Upper lobe of left lung (tissue), 6 donors: Measurements from ENCODE around the gene RBMS1. TPM values are rescaled to one million over a fixed set of nuclear protein-coding genes. Genes with fewer than 3 reads are reported as not detected.
A peak's percentile ranks its signal among the peaks of the same experiment; 100 is the strongest.

Experiments
- ATAC-seq, 2 donors: fragments of 200-7000 bp; cut with Tn5 transposase; one replicate each; pipeline ENCODE4 v1.9.1; 2022; ENCODE audit warnings: mild to moderate bottlenecking in 2 of 2, moderate library complexity in 2 of 2; ENCODE audit not compliant: low FRiP score in 2 of 2
- DNase-seq, 2 donors: peaks; one replicate each; pipeline ENCODE4 v3.0.0-alpha.2; 2019 to 2020
- H3K27ac ChIP-seq, 4 donors: fragments of 200-600 bp; sonication (generic); one replicate each; pipeline ENCODE4 v1.5.1; 2016 to 2019
- H3K27me3 ChIP-seq, 4 donors: fragments of 200-600 bp; sonication (generic); one replicate each; pipeline ENCODE4 v1.5.1; 2017 to 2019
- H3K36me3 ChIP-seq, 4 donors: fragments of 200-600 bp; sonication (generic); one replicate each; pipeline ENCODE4 v1.5.1; 2016 to 2019
- H3K4me1 ChIP-seq, 4 donors: fragments of 200-600 bp; sonication (generic); one replicate each; pipeline ENCODE4 v1.5.1; 2018 to 2019
- H3K4me3 ChIP-seq, 4 donors: fragments of 200-600 bp; sonication (generic); one replicate each; pipeline ENCODE4 v1.5.1; 2017 to 2019; ENCODE audit warnings: mild to moderate bottlenecking in 2 of 4, moderate library complexity in 1 of 4
- H3K9me3 ChIP-seq, 4 donors: fragments of 200-600 bp; sonication (generic); one replicate each; pipeline ENCODE4 v1.5.1; 2018 to 2019
- CTCF ChIP-seq, 6 experiments: fragments of 450-650 bp in 4 of 6; fragments of 200-600 bp in 2 of 6; sonication (generic) in 2 of 6; IDR thresholded peaks; one replicate each; pipeline ENCODE4 v1.5.1; 2016 to 2019; ENCODE audit warnings: antibody characterized with exemption in 6 of 6
- EP300 ChIP-seq, 4 donors: sonication (generic); formaldehyde crosslinking; IDR thresholded peaks; one replicate each; pipeline ENCODE4 v1.5.1; 2017; ENCODE audit warnings: antibody characterized with exemption in 4 of 4, control low read depth in 2 of 4
- POLR2A ChIP-seq, 4 donors: fragments of 450-650 bp; IDR thresholded peaks; one replicate each; pipeline ENCODE4 v1.5.1; 2016 to 2017; ENCODE audit warnings: antibody characterized with exemption in 4 of 4, mild to moderate bottlenecking in 2 of 4
- POLR2AphosphoS5 ChIP-seq, 2 donors: sonication (generic); formaldehyde crosslinking; IDR thresholded peaks; one replicate each; pipeline ENCODE4 v1.5.1; 2017; ENCODE audit warnings: antibody characterized with exemption in 2 of 2
- WGBS, 2 donors: methylation state at CpG; one replicate each; pipeline ENCODE4 v1.1.5; 2017 to 2018; 5-methylcytosine and 5-hydroxymethylcytosine counted together
- total RNA-seq, 6 donors: library from RNA; depleted of rRNA in 4 of 6; stranded (reverse); fragments of >200 nt in 4 of 6; gene quantifications; one replicate each; pipeline versions ENCODE4 v1.1.0 to v1.2.1, GENCODE V29; 2016 to 2021
- donor health status: DM: no; HTN: no; CAD: no; lungs with moderate emphysema.
- donor health status: DM: no; HTN: yes; CAD: no; lungs with severe emphysema.

RBMS1 gene
- total RNA-seq, 6 donors from 2014 or later = 81.3 to 125 (median 95.4) TPM

DNA sequence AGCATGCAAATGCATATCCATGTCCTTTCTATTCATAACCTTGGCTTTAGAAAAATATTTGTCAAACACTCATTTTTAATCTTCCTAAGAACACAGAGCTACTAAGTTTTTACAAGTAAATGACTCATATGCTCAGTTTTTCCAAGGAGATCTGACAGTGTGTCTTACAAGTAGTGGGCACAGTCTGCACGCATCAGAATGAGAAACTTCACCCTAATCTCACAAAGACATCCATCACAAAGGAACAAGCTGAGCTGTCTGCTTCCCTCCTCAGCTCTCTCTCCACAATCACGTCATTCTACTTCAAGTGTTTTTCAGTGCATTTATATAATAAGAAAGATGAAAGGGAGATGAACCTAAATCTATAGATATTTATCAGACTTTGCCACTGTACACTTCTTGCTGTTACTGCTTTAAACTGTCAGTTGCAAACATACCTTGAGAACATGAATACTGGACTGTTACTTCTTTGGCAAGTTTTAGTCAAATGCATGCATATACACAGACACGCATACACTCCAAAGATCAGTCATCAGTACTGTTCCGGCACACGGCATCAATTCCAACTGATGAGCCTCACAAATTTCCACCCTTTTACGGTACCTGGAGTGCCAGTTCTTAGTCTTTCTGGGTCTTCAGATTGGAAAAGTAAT is 75.7 kb downstream of the RBMS1 start:
- WGBS, 2 donors = 76 to 78% methylated on average over 6 of the region's 6 CpGs
- TF ChIP-seq CTCF (IDR thresholded peaks at IDR 0.05) (no peak), POLR2AphosphoS5 (IDR thresholded peaks at IDR 0.05) (no peak), POLR2A (IDR thresholded peaks at IDR 0.05) (no peak), EP300 (IDR thresholded peaks at IDR 0.05) (no peak)
- no peak overlapping the region for H3K27ac ChIP-seq
- peaks cover 5 to 35% (median 19%) of the 10 kb centered on the region in 4 donors for H3K4me1 ChIP-seq
- DNase-seq (no peak), ATAC-seq (peak in 1 of 2 donors; percentile 22)
- H3K4me3 ChIP-seq = no peak overlapping the region
- H3K36me3 ChIP-seq = no peaks in the 10 kb centered on the region
- H3K9me3 ChIP-seq = no peaks in the 10 kb centered on the region
- no peaks in the 10 kb centered on the region for H3K27me3 ChIP-seq

DNA sequence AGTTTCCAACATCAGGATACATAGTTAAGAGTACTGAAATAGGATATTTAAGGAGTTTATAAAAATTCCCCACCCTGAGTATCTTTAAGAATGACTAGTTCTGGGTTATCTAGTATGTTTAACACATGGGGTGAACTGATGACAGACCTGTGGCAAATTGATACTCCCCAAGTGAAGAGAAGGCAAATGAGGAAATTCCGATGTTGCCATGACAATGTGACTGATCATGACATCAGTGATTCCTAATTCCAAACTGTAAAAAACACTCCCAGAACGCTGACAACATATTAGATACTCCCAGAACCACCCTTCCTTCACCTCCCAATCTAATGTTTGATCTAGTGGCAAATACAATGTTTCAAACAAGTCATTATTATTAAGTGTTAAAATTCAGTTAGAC is 77.6 kb downstream of the RBMS1 start:
- TF ChIP-seq POLR2AphosphoS5 (IDR thresholded peaks at IDR 0.05) = no peak
- peak in 1 of 2 donors; percentile 74 for ATAC-seq

DNA sequence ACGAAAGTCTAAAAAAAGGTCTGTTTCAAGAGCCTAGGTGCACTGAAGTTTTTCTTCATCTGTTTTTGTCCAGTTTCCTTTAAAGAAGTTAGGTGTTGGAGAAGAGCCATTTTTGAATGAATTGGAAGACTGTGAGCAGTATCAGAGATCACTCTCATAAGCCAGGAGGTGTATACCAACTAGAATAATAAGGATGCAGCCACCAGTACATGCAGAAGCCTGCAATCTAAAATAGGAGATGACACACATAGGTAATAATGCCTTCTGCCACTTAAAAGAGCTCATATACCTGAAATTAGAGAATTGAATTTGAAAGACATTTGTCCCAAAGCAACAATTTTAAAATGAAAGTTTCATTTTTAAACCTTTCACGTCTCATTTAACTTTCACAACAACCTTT is 81.7 kb downstream of the RBMS1 start:
- 68 to 70% methylated on average over 2 of the region's 2 CpGs for WGBS, 2 donors
- DNase-seq = no peak
- H3K4me3 ChIP-seq = no peak overlapping the region
- H3K36me3 ChIP-seq = no peaks in the 10 kb centered on the region
- H3K27me3 ChIP-seq = no peaks in the 10 kb centered on the region
- no peak for ATAC-seq
- no peaks in the 10 kb centered on the region for H3K9me3 ChIP-seq
- TF ChIP-seq EP300 (IDR thresholded peaks at IDR 0.05) (no peak), CTCF (IDR thresholded peaks at IDR 0.05) (no peak), POLR2AphosphoS5 (IDR thresholded peaks at IDR 0.05) (no peak)
- H3K4me1 ChIP-seq = peaks cover 28 to 31% (median 29%) of the 10 kb centered on the region in 4 donors
- peak overlapping the region in 3 of 4 donors; percentile 17 to 76 (median 59) for H3K27ac ChIP-seq

More for the DNA sequence above, 77.6 kb downstream of the RBMS1 start:
- no peaks in the 10 kb centered on the region for H3K36me3 ChIP-seq
- peaks cover 18 to 45% (median 31%) of the 10 kb centered on the region in 4 donors for H3K4me1 ChIP-seq
- no peaks in the 10 kb centered on the region for H3K9me3 ChIP-seq
- WGBS, 2 donors = 75% methylated on average over 2 of the region's 2 CpGs
- H3K4me3 ChIP-seq = no peak overlapping the region
- H3K27ac ChIP-seq = no peak overlapping the region
- no peak for DNase-seq
- no peaks in the 10 kb centered on the region for H3K27me3 ChIP-seq

- Histone ChIP-seq H3K9me3 (no peaks in the 10 kb centered on the region), H3K27me3 (no peaks in the 10 kb centered on the region), H3K4me1 (peaks cover 31 to 34% (median 32%) of the 10 kb centered on the region in 4 donors), H3K4me3 (no peak overlapping the region), H3K36me3 (no peaks in the 10 kb centered on the region), H3K27ac (peak overlapping the region; percentile 17 to 76 (median 60))
- 0 to 4% methylated on average over 1 of the region's 1 CpG for WGBS, 2 donors
- peak in 1 of 2 donors; percentile 56 for ATAC-seq
- TF ChIP-seq POLR2AphosphoS5 (IDR thresholded peaks at IDR 0.05) (peak in 1 of 2 donors; percentile 34), EP300 (IDR thresholded peaks at IDR 0.05) (no peak)
- DNase-seq = peak in 1 of 2 donors; percentile 50
Observed at GRCh38 chr2:160411167-160411566, 82.4 kb downstream of the RBMS1 start.

DNA sequence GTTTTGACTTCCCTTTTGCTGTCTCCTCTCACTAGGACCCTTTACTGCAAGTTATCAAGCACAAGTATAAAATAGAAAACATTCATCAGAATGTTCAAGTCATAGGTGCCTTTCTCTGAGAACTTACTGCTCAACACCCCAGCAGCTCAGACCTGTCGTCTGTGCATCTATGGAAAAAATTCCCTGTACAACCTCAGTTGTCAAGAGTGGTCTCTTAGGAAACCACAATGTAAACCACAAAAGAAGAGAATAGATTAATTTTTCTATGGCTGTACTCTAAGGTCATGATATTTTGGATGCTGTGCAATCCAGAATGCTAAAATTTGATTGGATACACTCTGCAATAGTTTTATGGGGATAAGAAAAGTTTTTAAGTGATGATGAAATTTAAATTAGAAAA is 84.1 kb downstream of the RBMS1 start:
- H3K4me1 ChIP-seq = peaks cover 43 to 49% (median 47%) of the 10 kb centered on the region in 4 donors
- H3K36me3 ChIP-seq = no peaks in the 10 kb centered on the region
- H3K27me3 ChIP-seq = no peaks in the 10 kb centered on the region
- no peaks in the 10 kb centered on the region for H3K9me3 ChIP-seq
- no peak for TF ChIP-seq CTCF (IDR thresholded peaks at IDR 0.05)
- TF ChIP-seq POLR2AphosphoS5 (IDR thresholded peaks at IDR 0.05) = no peak
- no peak for TF ChIP-seq POLR2A (IDR thresholded peaks at IDR 0.05)
- no peak for TF ChIP-seq EP300 (IDR thresholded peaks at IDR 0.05)
- no peak for DNase-seq
- 38 to 61% methylated on average over 1 of the region's 1 CpG for WGBS, 2 donors
- H3K4me3 ChIP-seq = no peak overlapping the region
- peak overlapping the region in 1 of 4 donors; percentile 96 for H3K27ac ChIP-seq
- ATAC-seq = no peak

DNA sequence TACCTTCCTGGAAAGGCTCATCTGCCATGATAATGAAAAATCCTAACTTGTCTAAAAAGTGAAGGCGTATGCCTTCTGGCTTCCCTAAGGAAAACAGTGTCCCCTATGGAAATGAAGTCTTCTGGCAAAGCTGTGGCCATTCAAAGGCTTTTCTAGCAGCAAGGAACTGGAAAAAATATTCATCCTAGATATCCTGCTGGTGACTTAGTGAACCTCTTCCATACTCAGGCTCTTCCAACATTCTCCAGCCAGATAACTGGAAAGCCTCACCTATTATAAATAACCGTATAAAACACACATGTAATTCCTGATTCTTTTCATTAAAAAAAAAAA is 84.7 kb downstream of the RBMS1 start:
- H3K27me3 ChIP-seq = no peaks in the 10 kb centered on the region
- H3K4me1 ChIP-seq = peaks cover 48 to 55% (median 52%) of the 10 kb centered on the region in 4 donors
- ATAC-seq = no peak
- H3K9me3 ChIP-seq = no peaks in the 10 kb centered on the region
- WGBS, 2 donors = 87 to 95% methylated on average over 2 of the region's 2 CpGs
- H3K27ac ChIP-seq = peak overlapping the region; percentile 84 to 99 (median 96)
- no peaks in the 10 kb centered on the region for H3K36me3 ChIP-seq
- H3K4me3 ChIP-seq = no peak overlapping the region
- no peak for DNase-seq
- TF ChIP-seq POLR2AphosphoS5 (IDR thresholded peaks at IDR 0.05) (no peak), CTCF (IDR thresholded peaks at IDR 0.05) (no peak), EP300 (IDR thresholded peaks at IDR 0.05) (no peak), POLR2A (IDR thresholded peaks at IDR 0.05) (no peak)
